GM12878 (cell line): ENCODE results near the gene PTCHD4.

Source experiments
- ATF3 ChIP-seq: IDR thresholded peaks from 2 replicates; pipeline ENCODE4 v1.6.1; 2011; ENCODE audit warnings: low read depth, mild to moderate bottlenecking, low read length, moderate library complexity, borderline replicate concordance; ENCODE audit errors: extremely low read depth
- BHLHE40 ChIP-seq, 2 experiments: fragments of 450-650 bp in 1 of 2; IDR thresholded peaks; 2 replicates each; pipeline ENCODE4 v1.6.1; 2011 to 2017; ENCODE audit warnings: low read depth in 2 of 2, borderline replicate concordance in 1 of 2, improper control_type of control experiment in 1 of 2, low read length in 1 of 2, mild to moderate bottlenecking in 1 of 2
- CREM ChIP-seq: IDR thresholded peaks from 2 replicates; pipeline ENCODE4 v1.6.1; 2014; ENCODE audit warnings: antibody characterized with exemption, low read depth
- CTCF ChIP-seq, 3 experiments: IDR thresholded peaks in 2 of 3; conservative IDR thresholded peaks in 1 of 3; 2 replicates each; pipeline ENCODE4 v1.5.1; 2011; ENCODE audit warnings: low read depth in 3 of 3, low read length in 3 of 3, mild to moderate bottlenecking in 3 of 3, control low read depth in 2 of 3, moderate library complexity in 2 of 3, inconsistent platforms in 1 of 3, mixed read lengths in 1 of 3; ENCODE audit not compliant: control insufficient read depth in 2 of 3, insufficient read depth in 1 of 3; ENCODE audit errors: extremely low read depth in 1 of 3
- EP300 ChIP-seq, 2 experiments: fragments of 150-350 bp in 1 of 2; IDR thresholded peaks; 2 replicates each; pipeline ENCODE4 v1.6.1; 2011 to 2012; ENCODE audit warnings: low read depth in 2 of 2, low read length in 2 of 2, borderline replicate concordance in 1 of 2, improper control_type of control experiment in 1 of 2, inconsistent platforms in 1 of 2; ENCODE audit not compliant: control insufficient read depth in 1 of 2
- FOS ChIP-seq: IDR thresholded peaks from 3 replicates; pipeline ENCODE4 v1.6.1; 2011; ENCODE audit warnings: borderline replicate concordance; ENCODE audit not compliant: insufficient read length; ENCODE audit errors: extremely low read depth
- POLR2A ChIP-seq: IDR thresholded peaks from 2 replicates; pipeline ENCODE4 v1.6.1; 2011; ENCODE audit warnings: low read depth, mild to moderate bottlenecking, low read length

- TF ChIP-seq BHLHE40 (IDR thresholded peaks at IDR 0.05; ENCODE audit: borderline replicate concordance in 1 of 2, low read depth in 2 of 2, low read length in 1 of 2) (no peak), CREM (no peak), EP300 (IDR thresholded peaks at IDR 0.05; ENCODE audit: borderline replicate concordance in 1 of 2, control insufficient read depth in 1 of 2, low read depth in 2 of 2, low read length in 2 of 2) (no peak), CTCF (IDR thresholded peaks at IDR 0.05 in 2 of 3, conservative IDR thresholded peaks at IDR 0.05 in 1 of 3; ENCODE audit: control insufficient read depth in 2 of 3, extremely low read depth in 1 of 3, insufficient read depth in 1 of 3, low read depth in 3 of 3, low read length in 3 of 3) (peak in 2 of 3 experiments; percentile 7 to 25; a peak in 2 of 6 replicates), FOS (no peak), ATF3 (no peak), POLR2A (no peak)
Measured at GRCh38 chr6:48087448-48087847, 23.5 kb downstream of the PTCHD4 start.
